Colonic mucosa (tissue), 4 donors: Measurements from ENCODE around the gene PRLR. TPM values are rescaled to one million over a fixed set of nuclear protein-coding genes. Genes with fewer than 3 reads are reported as not detected.

Experiments used
- DNase-seq: peaks from one replicate; pipeline ENCODE4 v3.0.0-alpha.2; 2020
- H3K27ac ChIP-seq: fragments of 200-600 bp; one replicate; pipeline ENCODE4 v1.8.0; 2021
- H3K27me3 ChIP-seq: fragments of 200-600 bp; one replicate; pipeline ENCODE4 v1.8.0; 2021
- H3K36me3 ChIP-seq: fragments of 200-600 bp; one replicate; pipeline ENCODE4 v1.8.0; 2021
- H3K4me1 ChIP-seq: fragments of 200-600 bp; one replicate; pipeline ENCODE4 v1.8.0; 2021; ENCODE audit warnings: mild to moderate bottlenecking
- H3K4me3 ChIP-seq: fragments of 200-600 bp; one replicate; pipeline ENCODE4 v1.8.0; 2021
- H3K9ac ChIP-seq, 2 donors: one replicate each; pipeline ENCODE4 v1.7.0; 2013; ENCODE audit warnings: control low read depth in 2 of 2, low read depth in 2 of 2, low read length in 2 of 2
- H3K9me3 ChIP-seq: fragments of 200-600 bp; one replicate; pipeline ENCODE4 v1.8.0; 2021
- intact Hi-C: fragments of 100-400 bp; cut with DNase I; formaldehyde crosslinking; loops from one replicate; pipeline ENCODE4 v1.14.1; 2022
- total RNA-seq, 2 donors: library from RNA; stranded (reverse); fragmentation: NEBNext Ultra II Directional in 1 of 2; extraction: Animal tissue kit (Norgen Biotek cat#: 25700) in 1 of 2; gene quantifications; one replicate each; pipeline ENCODE4 v1.2.1, GENCODE V29; 2021
- TF ChIP-seq, protein P1 (sequence below): fragments of 200-600 bp; IDR thresholded peaks from one replicate; pipeline ENCODE4 v1.8.0; 2022; ENCODE audit warnings: antibody characterized with exemption, mild to moderate bottlenecking
- donor health status: healthy.
- donor health status: DM: no; HTN: no; CAD: no.
- donor health status: DM: no; HTN: no; CAD: no.

Gene PRLR
- total RNA-seq, 2 donors from 2014 or later, result 23.7 to 38.6 TPM

DNA sequence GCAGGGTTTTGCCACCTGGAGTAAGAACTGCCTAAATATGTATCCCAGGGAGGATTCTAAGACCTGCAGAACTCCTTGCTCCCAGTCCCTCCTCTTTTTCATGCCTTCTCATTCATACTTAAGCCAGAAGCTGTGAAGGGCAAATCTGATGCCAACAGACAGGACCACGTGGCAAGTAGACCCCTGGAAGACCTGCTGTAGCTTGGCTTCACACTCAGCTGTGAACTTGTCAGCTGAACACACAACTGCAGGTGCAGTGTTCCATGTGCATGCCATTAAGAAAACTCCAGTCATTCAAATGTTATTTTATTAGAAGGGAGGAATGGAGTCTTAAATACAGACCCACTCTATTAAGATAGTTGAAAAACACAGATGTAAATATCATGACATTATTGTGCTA, 103.3 kb downstream of the PRLR start:
- intact Hi-C loops, result no loop called here
- no peak for DNase-seq
- Histone ChIP-seq H3K36me3 (no peaks in the 10 kb centered on the region), H3K4me3 (no peak overlapping the region), H3K27ac (no peak overlapping the region), H3K27me3 (no peaks in the 10 kb centered on the region), H3K9ac (no peak overlapping the region), H3K4me1 (no peaks in the 10 kb centered on the region), H3K9me3 (no peaks in the 10 kb centered on the region)
- TF ChIP-seq, protein P1, sequence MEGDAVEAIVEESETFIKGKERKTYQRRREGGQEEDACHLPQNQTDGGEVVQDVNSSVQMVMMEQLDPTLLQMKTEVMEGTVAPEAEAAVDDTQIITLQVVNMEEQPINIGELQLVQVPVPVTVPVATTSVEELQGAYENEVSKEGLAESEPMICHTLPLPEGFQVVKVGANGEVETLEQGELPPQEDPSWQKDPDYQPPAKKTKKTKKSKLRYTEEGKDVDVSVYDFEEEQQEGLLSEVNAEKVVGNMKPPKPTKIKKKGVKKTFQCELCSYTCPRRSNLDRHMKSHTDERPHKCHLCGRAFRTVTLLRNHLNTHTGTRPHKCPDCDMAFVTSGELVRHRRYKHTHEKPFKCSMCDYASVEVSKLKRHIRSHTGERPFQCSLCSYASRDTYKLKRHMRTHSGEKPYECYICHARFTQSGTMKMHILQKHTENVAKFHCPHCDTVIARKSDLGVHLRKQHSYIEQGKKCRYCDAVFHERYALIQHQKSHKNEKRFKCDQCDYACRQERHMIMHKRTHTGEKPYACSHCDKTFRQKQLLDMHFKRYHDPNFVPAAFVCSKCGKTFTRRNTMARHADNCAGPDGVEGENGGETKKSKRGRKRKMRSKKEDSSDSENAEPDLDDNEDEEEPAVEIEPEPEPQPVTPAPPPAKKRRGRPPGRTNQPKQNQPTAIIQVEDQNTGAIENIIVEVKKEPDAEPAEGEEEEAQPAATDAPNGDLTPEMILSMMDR, result no peak

- Histone ChIP-seq H3K4me1 (no peaks in the 10 kb centered on the region), H3K36me3 (no peaks in the 10 kb centered on the region), H3K4me3 (no peak overlapping the region), H3K27me3 (no peaks in the 10 kb centered on the region), H3K27ac (no peak overlapping the region), H3K9ac (no peak overlapping the region), H3K9me3 (no peaks in the 10 kb centered on the region)
- intact Hi-C loops, result no loop called here
- no peak for DNase-seq
- TF ChIP-seq, protein P1, result no peak
These were observed 104.5 kb downstream of the PRLR start for GRCh38 chr5:35125746-35126145.

GRCh38 chr5:35124932-35125331, 105.4 kb downstream of the PRLR start:
- H3K9me3 ChIP-seq, result no peaks in the 10 kb centered on the region
- DNase-seq, result no peak

DNA sequence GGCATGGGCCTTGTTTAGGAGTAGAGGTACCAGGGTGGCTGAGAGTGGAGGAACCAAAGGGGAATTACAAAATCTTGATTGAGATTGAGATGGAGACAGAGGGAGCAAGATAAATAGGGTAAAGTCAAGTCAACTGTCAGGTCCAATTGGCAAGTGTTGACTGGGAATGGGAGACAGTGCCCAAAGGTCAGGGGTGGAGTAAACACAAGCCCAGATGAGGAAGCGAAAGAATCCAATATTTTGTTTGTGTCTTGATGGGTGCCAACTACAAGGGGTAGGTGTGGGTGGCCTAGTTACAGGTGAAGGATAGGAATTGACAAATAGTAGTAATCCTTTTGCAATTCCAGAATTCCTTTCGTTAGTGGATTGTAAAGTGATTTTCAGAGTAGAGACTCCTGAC, 107.5 kb downstream of the PRLR start:
- Histone ChIP-seq H3K4me1 (no peaks in the 10 kb centered on the region), H3K9me3 (no peaks in the 10 kb centered on the region), H3K4me3 (no peak overlapping the region), H3K27ac (no peak overlapping the region), H3K36me3 (no peaks in the 10 kb centered on the region), H3K27me3 (no peaks in the 10 kb centered on the region), H3K9ac (no peak overlapping the region)
- intact Hi-C loops, result no loop called here
- no peak for DNase-seq
- TF ChIP-seq, protein P1, result no peak

More at GRCh38 chr5:35124932-35125331, 105.4 kb downstream of the PRLR start:
- Histone ChIP-seq H3K4me3 (no peak overlapping the region), H3K27ac (no peak overlapping the region), H3K36me3 (no peaks in the 10 kb centered on the region), H3K4me1 (no peaks in the 10 kb centered on the region), H3K27me3 (no peaks in the 10 kb centered on the region), H3K9ac (no peak overlapping the region)
- intact Hi-C loops, result no loop called here
- TF ChIP-seq, protein P1, result no peak

- Histone ChIP-seq H3K27ac (no peak overlapping the region), H3K9ac (no peak overlapping the region), H3K4me3 (no peak overlapping the region), H3K9me3 (no peaks in the 10 kb centered on the region), H3K36me3 (no peaks in the 10 kb centered on the region), H3K4me1 (no peaks in the 10 kb centered on the region), H3K27me3 (no peaks in the 10 kb centered on the region)
- TF ChIP-seq, protein P1, result no peak
- no peak for DNase-seq
- intact Hi-C loops, result no loop called here
These were observed 109.6 kb downstream of the PRLR start for GRCh38 chr5:35120715-35121114.

- Histone ChIP-seq H3K9me3 (no peaks in the 10 kb centered on the region), H3K9ac (no peak overlapping the region), H3K27me3 (no peaks in the 10 kb centered on the region), H3K4me3 (no peak overlapping the region), H3K27ac (no peak overlapping the region), H3K36me3 (no peaks in the 10 kb centered on the region), H3K4me1 (no peaks in the 10 kb centered on the region)
- intact Hi-C loops, result no loop called here
- no peak for DNase-seq
- TF ChIP-seq, protein P1, result no peak
These were observed 112.3 kb downstream of the PRLR start for GRCh38 chr5:35117967-35118366.
